GM23248 (cell line): ENCODE data around the gene KCNQ1OT1. TPM values are rescaled to one million over a fixed set of nuclear protein-coding genes. Genes with fewer than 3 reads are reported as not detected.

Experiments used
- DNase-seq: peaks from one replicate; pipeline ENCODE4 v3.0.0-alpha.2; 2015
- H2AFZ ChIP-seq: fragments of 200-600 bp; sonication (generic); 2 replicates; pipeline ENCODE4 v1.6.1; 2016; ENCODE audit warnings: antibody characterized with exemption
- H3F3A ChIP-seq: fragments of 200-600 bp; sonication (generic); 2 replicates; pipeline ENCODE4 v1.6.1; 2016; ENCODE audit warnings: mild to moderate bottlenecking, antibody characterized with exemption, mixed run types; ENCODE audit not compliant: insufficient read depth
- H3K27ac ChIP-seq: fragments of 200-600 bp; sonication (generic); 2 replicates; pipeline ENCODE4 v1.5.1; 2016; ENCODE audit warnings: mild to moderate bottlenecking
- H3K27me3 ChIP-seq: fragments of 200-600 bp; sonication (generic); replicated peaks from 2 replicates; pipeline ENCODE4 v1.6.1; 2016; ENCODE audit warnings: mild to moderate bottlenecking; ENCODE audit not compliant: insufficient read depth
- H3K36me3 ChIP-seq: fragments of 200-600 bp; sonication (generic); 2 replicates; pipeline ENCODE4 v1.6.1; 2016; ENCODE audit warnings: low read depth, mild to moderate bottlenecking
- H3K4me1 ChIP-seq: fragments of 200-600 bp; sonication (generic); 2 replicates; pipeline ENCODE4 v1.6.1; 2016; ENCODE audit warnings: mild to moderate bottlenecking; ENCODE audit not compliant: insufficient read depth
- H3K4me2 ChIP-seq: fragments of 200-600 bp; sonication (generic); one replicate; pipeline ENCODE4 v1.6.1; 2016; ENCODE audit warnings: mild to moderate bottlenecking; ENCODE audit not compliant: unreplicated experiment
- H3K4me3 ChIP-seq: fragments of 200-600 bp; sonication (generic); 2 replicates; pipeline ENCODE4 v1.5.1; 2016; ENCODE audit warnings: mild to moderate bottlenecking
- H3K79me2 ChIP-seq: fragments of 200-600 bp; sonication (generic); 2 replicates; pipeline ENCODE4 v1.6.1; 2016; ENCODE audit warnings: mild to moderate bottlenecking; ENCODE audit not compliant: insufficient read depth
- H3K9ac ChIP-seq: fragments of 200-600 bp; sonication (generic); 2 replicates; pipeline ENCODE4 v1.6.1; 2016; ENCODE audit warnings: mild to moderate bottlenecking
- H3K9me2 ChIP-seq: fragments of 200-600 bp; sonication (generic); 2 replicates; pipeline ENCODE4 v1.6.1; 2016; ENCODE audit warnings: mixed run types, mild to moderate bottlenecking, moderate library complexity; ENCODE audit not compliant: insufficient read depth
- H3K9me3 ChIP-seq: fragments of 200-600 bp; sonication (generic); one replicate; pipeline ENCODE4 v1.6.1; 2017; ENCODE audit warnings: low read depth
- H4K20me1 ChIP-seq: fragments of 200-600 bp; sonication (generic); 2 replicates; pipeline ENCODE4 v1.6.0; 2016; ENCODE audit not compliant: insufficient read depth
- EZH2 ChIP-seq: fragments of 200-600 bp; sonication (generic); IDR thresholded peaks from 2 replicates; pipeline ENCODE4 v1.6.1; 2018; ENCODE audit warnings: antibody characterized with exemption, mild to moderate bottlenecking; ENCODE audit not compliant: insufficient read depth, poor library complexity, severe bottlenecking
- EZH2phosphoT487 ChIP-seq: fragments of 200-600 bp; sonication (generic); IDR thresholded peaks from 2 replicates; pipeline ENCODE4 v1.6.1; 2018; ENCODE audit warnings: antibody characterized with exemption, moderate library complexity, mild to moderate bottlenecking, low read depth; ENCODE audit not compliant: insufficient read depth
- WGBS, 2 experiments: methylation state at CpG; one replicate each; pipeline ENCODE4 v1.1.6; 2015 to 2017; ENCODE audit warnings: low lambda C conversion rate in 2 of 2, low coverage in 1 of 2; ENCODE audit errors: missing lambda C conversion rate in 2 of 2; 5-methylcytosine and 5-hydroxymethylcytosine counted together
- in situ Hi-C: fragments of 300-500 bp; cut with MboI; formaldehyde crosslinking; loops from 2 replicates; pipeline ENCODE4 v1.15.0; 2020
- polyA plus RNA-seq: library from polyadenylated mRNA; unstranded; fragments of >200 nt; fragmentation: Nextera tagmentation; extraction: Ambion mirVana; gene quantifications from 2 replicates; pipeline ENCODE4 v1.2.1, GENCODE V29; 2016
- total RNA-seq: library from RNA; depleted of rRNA; stranded (reverse); fragments of >200 nt; shearing (Covaris generic); gene quantifications from 2 replicates; pipeline ENCODE4 v1.2.3, GENCODE V29; 2014

KCNQ1OT1 gene
- total and polyA plus RNA-seq, 2 experiments from 2014 or later = 0.49 to 0.86 TPM

DNA sequence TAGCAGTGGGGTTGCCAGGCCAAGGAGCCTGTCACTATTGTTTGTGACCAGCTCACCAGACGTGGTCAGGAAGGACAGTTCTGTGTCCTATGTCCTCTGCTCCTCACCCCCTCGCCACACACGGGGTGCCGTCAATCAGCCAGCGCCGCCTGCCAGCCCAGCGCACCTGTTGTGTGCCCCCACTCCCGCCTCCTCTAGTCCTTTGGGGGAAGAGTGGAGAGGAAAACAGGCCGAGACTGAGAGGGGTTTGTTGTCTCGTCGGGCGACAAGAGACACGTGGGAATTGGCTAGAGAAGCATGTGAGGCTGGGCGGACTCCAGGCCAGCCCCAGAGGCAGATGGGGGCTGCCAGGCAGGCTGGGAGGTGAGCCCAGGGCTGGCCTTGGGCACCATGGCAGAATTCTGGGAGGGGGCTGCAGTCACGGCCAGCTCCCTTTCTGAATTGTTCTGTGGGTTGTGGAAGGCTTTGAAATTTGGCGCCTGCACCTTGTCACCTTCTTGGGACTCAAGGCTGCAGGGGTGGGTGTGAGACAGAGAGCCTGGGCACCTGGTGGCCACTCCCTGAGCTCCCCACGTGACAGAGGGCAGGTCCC is 3.1 kb upstream of the KCNQ1OT1 start:
- no peak for TF ChIP-seq EZH2
- no peak for TF ChIP-seq EZH2phosphoT487
- no peak overlapping the region for H3K4me2 ChIP-seq
- in situ Hi-C loops = no loop called here
- peaks cover 6% of the 10 kb centered on the region for H3K27me3 ChIP-seq
- WGBS, 2 experiments = 72 to 83% methylated on average over 17 of the region's 17 CpGs
- no peaks in the 10 kb centered on the region for H3K36me3 ChIP-seq
- no peaks in the 10 kb centered on the region for H4K20me1 ChIP-seq
- H3K4me1 ChIP-seq = 0 out of 2 replicates have a peak, but pooled peaks cover 4% of the 10 kb centered on the region
- H3K4me3 ChIP-seq = no peak overlapping the region
- H3F3A ChIP-seq = no peaks in the 10 kb centered on the region
- peaks cover 19% of the 10 kb centered on the region for H3K79me2 ChIP-seq
- H3K9me3 ChIP-seq = no peaks in the 10 kb centered on the region
- no peak for DNase-seq
- H3K9ac ChIP-seq = no peak overlapping the region
- H3K9me2 ChIP-seq = no peaks in the 10 kb centered on the region
- no peak overlapping the region for H2AFZ ChIP-seq
- H3K27ac ChIP-seq = no peak overlapping the region

DNA sequence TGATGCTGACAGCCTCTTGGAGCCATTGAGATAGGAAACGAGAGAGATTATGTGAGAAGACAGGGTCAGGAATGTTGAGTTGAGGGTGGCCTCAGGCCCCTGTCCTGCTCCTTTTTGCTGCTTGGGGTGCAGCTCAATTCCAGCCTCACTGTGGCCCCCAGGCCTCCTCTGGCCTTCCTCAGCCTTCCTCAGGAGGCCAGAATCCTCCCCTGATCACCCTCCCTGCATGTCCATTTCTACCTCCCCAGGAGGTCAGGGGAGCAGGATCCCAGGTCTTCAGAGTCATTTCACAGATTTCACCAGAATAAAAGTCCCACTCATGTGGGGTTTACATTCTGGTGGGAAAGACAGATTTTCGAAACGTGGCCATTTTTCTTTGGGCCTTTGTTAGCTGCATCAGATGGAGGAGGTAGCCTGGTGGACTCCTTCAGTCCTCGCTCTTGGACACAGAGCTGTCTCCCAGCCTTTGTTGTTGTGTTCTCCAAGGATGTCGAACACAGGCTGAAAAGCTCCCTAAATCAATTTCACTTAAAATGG is 2.2 kb upstream of the KCNQ1OT1 start:
- no peak overlapping the region for H3K27ac ChIP-seq
- H3K9ac ChIP-seq = no peak overlapping the region
- no peak overlapping the region for H2AFZ ChIP-seq
- in situ Hi-C loops = no loop called here
- H3K9me2 ChIP-seq = no peaks in the 10 kb centered on the region
- no peak for DNase-seq
- H3F3A ChIP-seq = no peaks in the 10 kb centered on the region
- TF ChIP-seq EZH2 (no peak), EZH2phosphoT487 (no peak)
- H3K27me3 ChIP-seq = no peaks in the 10 kb centered on the region; the same call in 1 of the 2 replicates
- 74 to 75% methylated on average over 5 of the region's 5 CpGs for WGBS, 2 experiments
- H3K36me3 ChIP-seq = no peaks in the 10 kb centered on the region
- H3K4me1 ChIP-seq = peaks cover 10% of the 10 kb centered on the region
- no peaks in the 10 kb centered on the region for H3K9me3 ChIP-seq
- peaks cover 28% of the 10 kb centered on the region for H3K79me2 ChIP-seq
- no peak overlapping the region for H3K4me3 ChIP-seq
- no peak overlapping the region for H3K4me2 ChIP-seq
- H4K20me1 ChIP-seq = 0 out of 2 replicates have a peak, but pooled peaks cover 7% of the 10 kb centered on the region

DNA sequence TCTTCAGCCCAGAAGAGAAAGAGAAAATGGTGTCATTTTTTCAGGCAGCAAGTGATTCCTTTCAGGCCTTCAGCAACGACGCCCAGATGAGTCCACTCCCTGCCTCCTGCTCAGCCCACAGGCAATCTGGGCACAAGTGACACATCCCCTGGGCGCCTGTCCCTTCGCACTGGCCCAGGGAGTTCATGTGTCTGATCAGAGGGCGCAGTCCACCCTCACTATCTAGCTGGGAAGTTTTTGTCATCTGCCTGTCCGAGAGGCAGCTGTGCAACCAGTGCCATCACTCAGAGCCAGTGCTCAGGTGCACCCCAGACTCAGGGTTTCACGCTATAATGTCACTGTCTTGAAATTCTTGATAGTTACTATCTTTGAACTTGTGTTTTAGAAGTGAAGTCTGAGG is 1.4 kb upstream of the KCNQ1OT1 start:
- TF ChIP-seq EZH2 = no peak
- no peak for TF ChIP-seq EZH2phosphoT487
- Histone ChIP-seq H3K4me2 (no peak overlapping the region), H3K36me3 (no peaks in the 10 kb centered on the region), H3K4me3 (no peak overlapping the region), H4K20me1 (0 out of 2 replicates have a peak, but pooled peaks cover 15% of the 10 kb centered on the region), H3F3A (no peaks in the 10 kb centered on the region), H3K9ac (peak overlapping the region; percentile 99; the same call in 1 of the 2 replicates), H2AFZ (no peak overlapping the region), H3K9me3 (no peaks in the 10 kb centered on the region), H3K27me3 (no peaks in the 10 kb centered on the region; the same call in 1 of the 2 replicates), H3K79me2 (peaks cover 35% of the 10 kb centered on the region), H3K9me2 (no peaks in the 10 kb centered on the region), H3K4me1 (peaks cover 17% of the 10 kb centered on the region), H3K27ac (no peak overlapping the region)
- 47 to 60% methylated on average over 7 of the region's 7 CpGs for WGBS, 2 experiments
- in situ Hi-C loops = no loop called here
- DNase-seq = peak; percentile 32

DNA sequence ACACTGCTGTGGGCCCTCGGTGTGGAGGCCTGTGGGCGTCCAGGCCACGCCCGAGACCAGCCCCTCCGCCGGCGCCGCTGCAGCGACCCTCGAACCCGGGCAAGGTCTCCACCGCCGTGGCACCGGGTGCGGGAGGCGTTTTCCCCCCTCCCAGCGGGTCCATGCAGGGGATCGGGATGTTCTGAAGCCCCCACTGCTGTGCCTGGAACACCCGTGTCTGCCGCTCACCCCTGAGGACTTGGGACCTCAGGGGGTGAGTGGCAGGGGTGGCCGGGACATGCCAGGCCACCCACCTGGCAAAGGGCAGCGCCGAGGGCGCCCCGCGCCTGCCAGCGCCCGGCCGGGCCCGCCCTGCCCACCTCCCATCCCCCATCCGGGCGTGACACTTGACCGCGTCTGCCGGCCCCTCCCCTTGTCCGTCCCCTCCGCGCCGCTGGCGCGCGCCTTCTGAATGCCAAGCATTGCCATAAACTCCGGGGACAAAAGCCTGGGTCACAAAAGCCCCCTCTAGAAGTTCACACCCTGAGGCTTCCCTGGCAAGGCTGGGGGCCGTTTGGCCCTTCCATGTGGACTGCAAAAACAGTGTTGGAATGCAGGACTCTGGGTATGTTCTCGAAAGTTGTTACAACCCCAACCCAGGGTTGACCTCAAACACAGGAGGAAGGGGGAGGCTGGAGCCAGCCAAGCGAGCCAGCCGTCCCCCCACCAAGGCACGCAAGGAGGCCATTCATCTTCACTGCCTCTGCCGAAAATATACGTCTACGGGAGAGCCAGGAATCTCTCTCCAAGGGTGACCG is 819 bp upstream of the KCNQ1OT1 start:
- Histone ChIP-seq H3K79me2 (peaks cover 41% of the 10 kb centered on the region), H3K4me2 (peak overlapping the region; percentile 80), H4K20me1 (peaks cover 20% of the 10 kb centered on the region; the same call in 1 of the 2 replicates), H3K9ac (peak overlapping the region; percentile 99), H3K9me3 (no peaks in the 10 kb centered on the region), H2AFZ (peak overlapping the region; percentile 42; the same call in 1 of the 2 replicates), H3K9me2 (no peaks in the 10 kb centered on the region), H3K27me3 (no peaks in the 10 kb centered on the region; the same call in 1 of the 2 replicates), H3K27ac (peak overlapping the region; percentile 72), H3K36me3 (no peaks in the 10 kb centered on the region), H3F3A (no peaks in the 10 kb centered on the region), H3K4me1 (peaks cover 22% of the 10 kb centered on the region), H3K4me3 (peak overlapping the region; percentile 77)
- peak; percentile 67 for DNase-seq
- in situ Hi-C loops = no loop called here
- TF ChIP-seq EZH2 = no peak
- no peak for TF ChIP-seq EZH2phosphoT487
- 38 to 51% methylated on average over 32 to 52 of the region's 52 CpGs for WGBS, 2 experiments
